Neuronal stem cell (in vitro differentiated cells): ENCODE data around the gene PPP3CA.

Experiments used
- DNase-seq: peaks from one replicate; pipeline ENCODE4 v3.0.0-alpha.2; 2013; ENCODE audit warnings: low spot score
- H2AFZ ChIP-seq: one replicate; pipeline ENCODE4 v1.6.1; 2013; ENCODE audit warnings: mild to moderate bottlenecking, low read length, inconsistent platforms
- H2AK5ac ChIP-seq: 2 replicates; pipeline ENCODE4 v1.6.1; 2013; ENCODE audit warnings: low read depth, mild to moderate bottlenecking, inconsistent platforms, low read length, moderate library complexity, mixed read lengths
- H2BK120ac ChIP-seq: 2 replicates; pipeline ENCODE4 v1.6.1; 2013; ENCODE audit warnings: low read depth, mild to moderate bottlenecking, inconsistent platforms, low read length, moderate library complexity, mixed read lengths
- H2BK12ac ChIP-seq: one replicate; pipeline ENCODE4 v1.6.1; 2013; ENCODE audit warnings: low read length, inconsistent platforms
- H2BK15ac ChIP-seq: 2 replicates; pipeline ENCODE4 v1.6.1; 2013; ENCODE audit warnings: mild to moderate bottlenecking, low read length, inconsistent platforms, mixed read lengths
- H2BK5ac ChIP-seq: one replicate; pipeline ENCODE4 v1.6.1; 2013; ENCODE audit warnings: inconsistent platforms, mild to moderate bottlenecking, low read length, moderate library complexity
- H3K14ac ChIP-seq: one replicate; pipeline ENCODE4 v1.6.1; 2013; ENCODE audit warnings: low read length, inconsistent platforms
- H3K18ac ChIP-seq: 2 replicates; pipeline ENCODE4 v1.6.1; 2013; ENCODE audit warnings: low read length, inconsistent platforms
- H3K23ac ChIP-seq: 2 replicates; pipeline ENCODE4 v1.6.1; 2013; ENCODE audit warnings: low read depth, mild to moderate bottlenecking, mixed read lengths, low read length, inconsistent platforms; ENCODE audit not compliant: poor library complexity
- H3K27ac ChIP-seq: replicated peaks from 3 replicates; pipeline ENCODE4 v1.5.1; 2013; ENCODE audit warnings: low read length, inconsistent platforms
- H3K27me3 ChIP-seq, 3 experiments: 2 replicates each; pipeline ENCODE4 v1.6.1; 2013; ENCODE audit warnings: low read length in 3 of 3, mild to moderate bottlenecking in 2 of 3, inconsistent platforms in 1 of 3, low read depth in 1 of 3, mixed read lengths in 1 of 3, moderate library complexity in 1 of 3; ENCODE audit not compliant: control insufficient read depth in 3 of 3, insufficient read depth in 3 of 3
- H3K36me3 ChIP-seq, 2 donors: replicated peaks in 1 of 2; 2 replicates each; pipeline ENCODE4 v1.6.1; 2013; ENCODE audit warnings: low read length in 2 of 2; ENCODE audit not compliant: control insufficient read depth in 2 of 2, insufficient read depth in 2 of 2
- H3K4ac ChIP-seq: 2 replicates; pipeline ENCODE4 v1.6.1; 2013; ENCODE audit warnings: inconsistent platforms, mild to moderate bottlenecking, low read length, moderate library complexity
- H3K4me1 ChIP-seq, 2 donors: 1 replicate in 1 of 2; 2 replicates in 1 of 2; pipeline ENCODE4 v1.6.1; 2013; ENCODE audit warnings: low read length in 2 of 2, low read depth in 1 of 2; ENCODE audit not compliant: control insufficient read depth in 2 of 2, insufficient read depth in 1 of 2
- H3K4me2 ChIP-seq: one replicate; pipeline ENCODE4 v1.6.1; 2013; ENCODE audit warnings: mild to moderate bottlenecking, low read length, inconsistent platforms; ENCODE audit not compliant: insufficient read depth, poor library complexity, severe bottlenecking
- H3K4me3 ChIP-seq, 2 donors: 2 replicates each; pipeline ENCODE4 v1.5.1; 2013; ENCODE audit warnings: low read length in 2 of 2, mild to moderate bottlenecking in 2 of 2, inconsistent platforms in 1 of 2, moderate library complexity in 1 of 2
- H3K79me1 ChIP-seq: one replicate; pipeline ENCODE4 v1.6.1; 2013; ENCODE audit warnings: low read depth, mild to moderate bottlenecking, inconsistent platforms, low read length, moderate library complexity
- H3K9ac ChIP-seq: one replicate; pipeline ENCODE4 v1.6.1; 2013; ENCODE audit warnings: mild to moderate bottlenecking, low read depth, low read length, inconsistent platforms; ENCODE audit not compliant: poor library complexity
- H3K9me3 ChIP-seq, 2 donors: replicated peaks in 1 of 2; 2 replicates each; pipeline versions ENCODE3 to v1.6.1; 2013; ENCODE audit warnings: low read length in 2 of 2, mild to moderate bottlenecking in 2 of 2, inconsistent platforms in 1 of 2, low read depth in 1 of 2, mixed read lengths in 1 of 2, moderate library complexity in 1 of 2; ENCODE audit not compliant: control insufficient read depth in 2 of 2, insufficient read depth in 1 of 2
- H4K8ac ChIP-seq: one replicate; pipeline ENCODE4 v1.6.1; 2013; ENCODE audit warnings: low read depth, mild to moderate bottlenecking, inconsistent platforms, low read length, moderate library complexity
- H4K91ac ChIP-seq: one replicate; pipeline ENCODE4 v1.6.1; 2013; ENCODE audit warnings: low read length, low read depth, mild to moderate bottlenecking, inconsistent platforms; ENCODE audit not compliant: poor library complexity
- WGBS, 2 donors: extraction: QIAGEN DNeasy Blood & Tissue Kit; methylation state at CpG; one replicate each; pipeline ENCODE4 v1.1.7; 2013; ENCODE audit warnings: missing lambda C conversion rate in 2 of 2, mixed read lengths in 1 of 2; ENCODE audit not compliant: insufficient read length in 2 of 2, insufficient replicate concordance in 1 of 2; ENCODE audit errors: extremely low coverage in 2 of 2; 5-methylcytosine and 5-hydroxymethylcytosine counted together

PPP3CA gene

DNA sequence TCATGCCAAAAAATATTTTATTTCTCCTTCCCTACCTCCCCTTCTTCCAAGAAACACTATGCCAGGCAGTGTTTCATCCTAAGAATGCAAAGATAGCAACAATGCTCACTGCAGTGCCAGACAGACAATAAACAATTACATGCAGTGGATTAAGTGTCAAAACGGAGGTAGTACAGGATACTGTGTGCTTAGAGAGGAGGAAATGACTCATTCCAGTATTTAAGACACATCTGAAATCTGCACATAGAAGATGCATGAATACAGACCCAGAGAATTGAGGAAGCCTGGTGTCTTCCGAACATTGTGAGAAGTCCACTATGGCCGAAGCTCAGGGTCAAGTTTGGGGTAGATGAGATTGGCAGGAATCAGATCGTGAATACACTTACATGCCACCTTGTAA, 326.4 kb downstream of the PPP3CA start:
- Histone ChIP-seq H2BK12ac (no peak overlapping the region), H3K4me1 (peaks cover 2 to 3% of the 10 kb centered on the region in 2 donors), H3K14ac (no peak overlapping the region), H3K18ac (no peak overlapping the region), H3K27me3 (no peaks in the 10 kb centered on the region), H4K91ac (no peak overlapping the region), H2AFZ (no peak overlapping the region), H2BK120ac (no peak overlapping the region), H3K79me1 (no peaks in the 10 kb centered on the region), H3K4me3 (no peak overlapping the region), H3K4ac (no peak overlapping the region), H3K36me3 (no peaks in the 10 kb centered on the region), H3K9ac (no peak overlapping the region), H2BK15ac (no peak overlapping the region), H2AK5ac (no peak overlapping the region), H4K8ac (no peak overlapping the region), H2BK5ac (no peak overlapping the region), H3K9me3 (no peaks in the 10 kb centered on the region), H3K27ac (no peak overlapping the region), H3K23ac (no peak overlapping the region), H3K4me2 (no peak overlapping the region)
- DNase-seq, result no peak
- no CpG with 5 or more reads among the region's 4 CpGs for WGBS, 2 donors

DNA sequence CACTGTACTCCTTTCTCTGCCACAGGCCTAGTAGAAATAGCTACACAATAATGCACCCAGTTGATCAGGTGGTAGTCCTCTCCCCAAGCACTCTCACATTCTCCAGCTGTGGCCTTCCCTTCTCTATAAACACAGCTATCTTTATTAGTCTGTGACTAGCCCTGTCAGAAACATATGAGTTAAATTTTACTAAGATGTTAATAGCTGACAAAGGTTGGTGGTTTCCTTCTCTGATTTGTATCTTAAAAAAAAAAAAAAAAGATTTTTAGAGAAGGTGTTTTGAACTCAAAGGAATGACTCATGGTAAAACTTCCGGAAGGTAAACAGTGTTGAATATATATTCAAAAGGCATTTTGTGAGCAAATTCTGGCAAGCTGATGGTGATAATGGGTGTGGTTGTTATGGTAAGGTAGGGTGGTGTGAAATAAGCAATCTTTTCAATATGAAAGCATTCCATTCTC, 327.4 kb downstream of the PPP3CA start:
- H2BK120ac ChIP-seq, result no peak overlapping the region
- no peaks in the 10 kb centered on the region for H3K79me1 ChIP-seq
- no peak overlapping the region for H3K18ac ChIP-seq
- H2BK12ac ChIP-seq, result no peak overlapping the region
- no peak overlapping the region for H3K4me2 ChIP-seq
- H3K9ac ChIP-seq, result no peak overlapping the region
- no peak overlapping the region for H3K4ac ChIP-seq
- H3K27ac ChIP-seq, result no peak overlapping the region
- DNase-seq, result no peak
- no peak overlapping the region for H2AFZ ChIP-seq
- H2BK15ac ChIP-seq, result no peak overlapping the region
- no peak overlapping the region for H4K8ac ChIP-seq
- H3K27me3 ChIP-seq, result no peaks in the 10 kb centered on the region
- H3K14ac ChIP-seq, result no peak overlapping the region
- no peak overlapping the region for H3K23ac ChIP-seq
- H3K36me3 ChIP-seq, result no peaks in the 10 kb centered on the region
- no CpG with 5 or more reads among the region's 1 CpG for WGBS, 2 donors
- no peak overlapping the region for H4K91ac ChIP-seq
- H2BK5ac ChIP-seq, result no peak overlapping the region
- no peak overlapping the region for H3K4me3 ChIP-seq
- H2AK5ac ChIP-seq, result no peak overlapping the region
- peaks cover 2 to 3% of the 10 kb centered on the region in 2 donors for H3K4me1 ChIP-seq
- H3K9me3 ChIP-seq, result no peaks in the 10 kb centered on the region

DNA sequence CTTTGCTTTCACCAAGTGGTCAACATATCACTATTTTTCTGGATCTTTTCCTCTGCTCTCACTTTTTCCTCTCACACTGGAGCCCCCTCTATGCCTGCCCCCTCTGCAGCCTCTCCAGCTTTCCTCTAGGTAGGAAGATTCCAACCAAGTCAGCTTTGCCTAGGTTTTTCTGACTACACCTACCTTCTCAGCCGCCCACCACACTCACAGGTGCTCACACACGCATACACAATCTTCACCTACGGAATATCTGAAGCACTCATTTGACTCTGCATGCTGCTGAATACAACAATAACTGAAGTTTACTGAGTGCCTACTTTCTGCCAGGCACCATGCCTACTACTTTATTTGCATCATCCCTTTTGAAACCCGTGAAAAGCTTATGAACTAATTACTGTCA, 328.0 kb downstream of the PPP3CA start:
- peaks cover 2 to 3% of the 10 kb centered on the region in 2 donors for H3K4me1 ChIP-seq
- DNase-seq, result no peak
- H3K36me3 ChIP-seq, result no peaks in the 10 kb centered on the region
- no peak overlapping the region for H2BK5ac ChIP-seq
- no peaks in the 10 kb centered on the region for H3K27me3 ChIP-seq
- no peak overlapping the region for H3K4me2 ChIP-seq
- H2BK120ac ChIP-seq, result no peak overlapping the region
- no peak overlapping the region for H4K8ac ChIP-seq
- H3K4ac ChIP-seq, result no peak overlapping the region
- H3K14ac ChIP-seq, result no peak overlapping the region
- no CpG with 5 or more reads among the region's 4 CpGs for WGBS, 2 donors
- no peak overlapping the region for H2BK15ac ChIP-seq
- H3K18ac ChIP-seq, result no peak overlapping the region
- no peak overlapping the region for H2AK5ac ChIP-seq
- no peaks in the 10 kb centered on the region for H3K9me3 ChIP-seq
- no peaks in the 10 kb centered on the region for H3K79me1 ChIP-seq
- no peak overlapping the region for H2BK12ac ChIP-seq
- no peak overlapping the region for H3K27ac ChIP-seq
- H2AFZ ChIP-seq, result no peak overlapping the region
- H4K91ac ChIP-seq, result no peak overlapping the region
- H3K4me3 ChIP-seq, result no peak overlapping the region
- H3K23ac ChIP-seq, result no peak overlapping the region
- H3K9ac ChIP-seq, result no peak overlapping the region

GRCh38 chr4:101018836-101019235, 328.5 kb downstream of the PPP3CA start:
- Histone ChIP-seq H3K36me3 (no peaks in the 10 kb centered on the region), H3K27ac (no peak overlapping the region), H2AFZ (no peak overlapping the region), H3K4ac (no peak overlapping the region), H4K91ac (no peak overlapping the region), H2BK120ac (no peak overlapping the region), H3K79me1 (no peaks in the 10 kb centered on the region), H2BK5ac (no peak overlapping the region), H2AK5ac (no peak overlapping the region), H3K9me3 (no peaks in the 10 kb centered on the region), H3K9ac (no peak overlapping the region), H4K8ac (no peak overlapping the region), H3K27me3 (no peaks in the 10 kb centered on the region), H3K4me1 (peaks cover 2 to 3% of the 10 kb centered on the region in 2 donors), H2BK15ac (no peak overlapping the region), H2BK12ac (no peak overlapping the region), H3K4me2 (no peak overlapping the region), H3K18ac (no peak overlapping the region), H3K4me3 (no peak overlapping the region), H3K14ac (no peak overlapping the region), H3K23ac (no peak overlapping the region)
- WGBS, 2 donors, result no CpG with 5 or more reads among the region's 5 CpGs
- DNase-seq, result no peak
